OCI-LY1 (cell line): ENCODE results near the gene OASL.

Experiments used
- CTCF ChIP-seq: fragments of 200-600 bp; sonication (generic), shearing (Covaris generic); IDR thresholded peaks from 2 replicates; pipeline ENCODE4 v1.5.1; 2017; ENCODE audit warnings: mild to moderate bottlenecking, antibody characterized with exemption, low read length, moderate library complexity, mixed read lengths
- EZH2 ChIP-seq: fragments of 200-600 bp; sonication (generic), shearing (Covaris generic); IDR thresholded peaks from 2 replicates; pipeline ENCODE4 v1.8.0; 2017; ENCODE audit warnings: borderline replicate concordance, mixed run types, mild to moderate bottlenecking, antibody characterized with exemption, low read length, moderate library complexity, mixed read lengths

- TF ChIP-seq CTCF (no peak), EZH2 (no peak)
These were observed 22.8 kb upstream of the OASL start for GRCh38 chr12:121061831-121062230.
